HG03064 (cell line): Measurements from ENCODE around the gene CCNI.
"Not testable (repeated sequence)": the region's sequence is repeated elsewhere in the genome, so short reads cannot be mapped to it uniquely, and the experiment has no call there.

Experiments
- ATAC-seq: cut with Tn5 transposase; IDR thresholded peaks from one replicate; pipeline ENCODE4 v1.9.1; 2021; ENCODE audit warnings: low read depth; ENCODE audit not compliant: unreplicated experiment

The CCNI gene

DNA sequence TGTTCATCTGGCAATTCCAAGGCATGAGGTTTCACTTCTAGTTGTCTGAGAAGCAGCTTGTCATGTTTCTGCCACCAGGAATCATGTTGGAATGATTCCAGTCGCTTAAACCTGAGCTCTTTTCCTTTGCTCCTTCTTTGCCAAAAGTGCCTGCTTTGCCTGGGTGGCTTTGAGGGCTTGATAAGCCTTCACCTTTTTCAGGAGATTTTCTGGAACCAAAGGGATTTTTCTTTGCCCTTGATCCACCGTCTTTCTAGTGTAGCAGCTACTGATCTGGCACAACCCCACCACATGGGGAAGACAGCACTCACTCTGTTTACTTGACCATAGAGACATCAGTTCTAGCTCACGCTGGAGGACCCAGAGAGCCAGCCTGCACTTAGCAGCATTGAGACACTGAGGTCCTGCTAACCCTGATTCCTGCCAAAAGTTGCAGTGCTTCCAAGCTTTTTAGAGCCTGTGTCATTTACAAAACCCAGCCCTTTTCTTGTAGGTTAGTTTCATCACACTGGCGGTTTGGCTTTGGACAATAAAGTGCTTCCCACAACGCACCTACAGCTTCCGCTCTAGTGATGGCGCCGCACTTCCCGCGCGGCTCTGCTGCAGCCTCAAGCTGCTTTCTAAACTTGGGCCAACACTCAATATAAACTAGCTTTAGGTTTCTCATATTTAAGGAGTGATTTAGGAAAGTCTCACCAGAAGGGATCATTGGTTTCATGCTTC is 7.3 kb upstream of the CCNI start:
- ATAC-seq = no peak

DNA sequence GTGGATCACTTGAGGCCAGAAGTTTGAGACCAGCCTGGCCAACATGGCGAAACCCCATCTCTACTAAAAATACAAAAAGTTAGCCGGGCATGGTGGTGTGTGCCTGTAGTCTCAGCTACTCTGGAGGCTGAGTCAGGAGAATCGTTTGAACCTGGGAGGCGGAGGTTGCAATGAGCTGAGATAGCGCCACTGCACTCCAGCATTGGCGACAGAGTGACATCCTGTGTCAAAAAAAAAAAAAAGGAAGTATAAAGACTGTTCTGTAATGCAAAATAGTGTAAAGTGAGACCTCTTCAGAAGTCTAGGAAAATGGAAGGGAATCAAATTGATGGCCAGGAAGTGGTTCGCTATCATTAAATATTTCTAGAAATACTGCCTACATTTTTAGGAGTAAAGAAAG is 5.0 kb upstream of the CCNI start:
- not testable (repeated sequence) for ATAC-seq

DNA sequence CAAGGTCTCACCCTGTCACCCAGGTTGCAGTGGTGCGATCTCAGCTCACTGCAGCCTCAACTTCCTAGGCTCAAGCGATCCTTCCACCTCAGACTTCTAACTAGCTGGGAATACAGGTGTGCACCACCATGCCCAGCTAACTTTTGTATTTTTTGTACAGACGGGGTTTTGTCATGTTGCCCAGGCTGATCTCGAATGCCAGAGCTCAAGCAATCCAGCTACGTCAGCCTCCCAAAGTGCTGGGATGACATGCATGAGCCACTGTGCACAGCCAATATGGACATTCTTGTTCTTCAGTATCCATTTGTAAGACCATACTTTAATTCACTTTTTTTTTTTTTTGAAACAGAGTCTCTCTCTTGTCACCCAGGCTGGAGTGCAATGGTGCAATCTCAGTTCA is 3.5 kb upstream of the CCNI start:
- no peak for ATAC-seq

DNA sequence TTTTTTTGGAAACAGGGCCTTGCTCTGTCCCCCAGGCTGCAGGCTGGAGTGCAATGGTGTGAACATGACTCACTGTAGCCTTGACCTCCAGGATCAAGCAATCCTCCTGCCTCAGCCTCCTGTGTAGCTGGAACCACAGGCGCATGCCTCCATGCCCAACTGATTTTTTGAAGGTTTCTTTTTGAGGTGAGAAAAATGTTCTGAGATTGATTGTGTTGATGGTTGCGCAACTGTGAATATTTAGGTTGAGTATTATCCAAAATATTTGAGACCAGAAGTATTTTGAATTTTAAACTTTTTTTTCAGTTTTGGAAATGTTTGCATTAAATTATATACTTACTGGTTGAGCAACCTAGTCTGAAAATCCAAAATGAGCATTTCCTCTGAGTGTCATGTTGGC is 2.6 kb upstream of the CCNI start:
- ATAC-seq = no peak

DNA sequence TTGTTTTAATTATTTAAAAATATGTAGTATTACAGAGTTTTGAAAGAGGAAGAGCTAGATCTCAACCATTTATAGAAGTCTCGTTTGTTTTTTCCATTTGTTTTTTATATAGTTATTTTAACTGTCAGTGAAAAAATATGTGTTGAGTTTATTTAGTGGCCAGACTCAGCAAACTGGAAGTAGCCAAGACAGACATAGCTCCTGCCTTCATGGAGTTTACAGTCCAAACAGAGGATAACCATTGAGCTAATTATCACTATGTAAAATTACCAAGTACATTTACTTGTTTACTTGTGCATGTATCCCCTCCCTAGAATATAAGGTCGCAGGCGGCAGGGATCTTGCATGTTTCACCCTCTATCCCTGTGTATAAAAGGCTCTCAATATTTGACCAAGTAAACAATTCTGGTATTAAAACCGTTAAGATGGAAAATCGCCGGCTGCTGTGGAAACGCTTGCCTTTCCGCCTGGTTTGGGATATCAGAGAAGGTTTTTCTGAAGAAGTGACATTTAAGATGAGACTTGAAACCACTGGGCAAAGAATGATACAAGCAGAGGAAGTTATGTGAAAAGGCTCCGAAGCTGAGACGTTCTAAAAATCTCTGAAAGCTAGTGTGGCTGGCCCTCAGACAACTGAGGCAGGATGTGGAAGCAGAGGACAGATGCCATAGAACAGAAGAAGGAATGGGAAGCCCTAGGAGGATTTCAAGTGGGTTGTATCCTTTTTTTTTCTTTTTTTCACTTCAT is 1.3 kb upstream of the CCNI start:
- ATAC-seq = no peak

DNA sequence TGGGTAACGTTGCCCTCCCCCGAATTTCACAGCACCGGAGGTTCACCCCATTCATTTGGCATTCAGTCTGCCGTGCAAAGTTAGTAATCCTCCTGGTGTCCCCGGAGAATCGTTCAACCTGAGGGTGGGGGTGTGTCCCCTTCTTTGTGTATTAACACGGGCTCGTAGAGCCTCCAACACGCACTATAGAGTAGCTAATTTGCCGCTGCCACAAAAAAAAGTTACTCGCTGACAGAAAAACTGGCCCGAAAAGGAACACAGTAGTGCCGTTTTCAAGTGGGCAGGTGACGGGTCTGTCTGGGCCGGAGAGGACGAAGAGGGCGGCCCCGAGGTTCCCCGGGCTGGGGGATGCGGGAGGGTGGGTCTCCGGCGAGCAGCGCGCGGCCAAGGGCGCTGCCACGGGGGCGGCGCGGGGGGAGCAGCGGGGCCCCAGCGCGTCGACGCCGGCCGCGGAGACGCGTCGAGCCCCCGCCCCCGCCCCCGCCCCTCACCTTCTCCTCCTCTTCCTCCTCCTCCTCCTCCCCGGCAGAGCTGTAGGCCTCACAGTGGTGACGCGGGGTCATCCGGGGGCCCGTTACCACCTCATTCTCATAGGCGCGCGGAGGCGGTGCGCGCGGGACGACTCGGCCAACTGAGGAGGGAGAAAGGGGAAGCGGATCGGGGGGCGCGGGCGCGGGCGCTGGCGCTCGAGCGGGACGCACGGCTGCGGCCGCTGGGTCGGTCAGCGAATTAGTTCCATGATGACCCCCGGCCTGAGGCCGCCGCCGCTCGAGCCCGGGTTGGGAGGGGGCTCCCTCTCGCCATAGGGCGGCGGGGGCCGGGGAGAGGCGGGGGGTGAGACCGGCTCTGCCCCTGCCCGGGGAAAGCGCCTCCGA is 571 bp downstream of the CCNI start:
- peak; percentile 49 for ATAC-seq

DNA sequence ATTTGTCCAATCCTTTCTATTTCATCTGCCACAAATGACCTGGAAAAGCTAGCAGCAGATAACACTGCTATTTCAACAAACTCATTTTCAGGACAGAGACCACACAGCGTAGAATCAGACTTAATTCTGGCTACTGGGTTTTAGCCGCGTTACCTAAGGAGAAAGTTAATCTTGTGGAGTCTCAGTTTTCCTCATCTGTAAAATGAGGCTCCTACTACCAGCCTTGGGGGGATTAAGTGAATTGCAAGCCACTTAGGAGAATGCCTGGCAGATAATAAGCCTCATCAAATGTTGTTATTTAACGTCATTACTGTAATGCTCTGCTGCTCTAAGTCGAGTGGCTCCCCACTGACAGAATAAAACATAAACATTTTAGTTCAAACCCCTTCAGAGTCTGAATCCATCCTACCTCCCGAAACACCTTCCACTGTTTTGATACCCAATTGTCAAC is 1.4 kb downstream of the CCNI start:
- no peak for ATAC-seq

DNA sequence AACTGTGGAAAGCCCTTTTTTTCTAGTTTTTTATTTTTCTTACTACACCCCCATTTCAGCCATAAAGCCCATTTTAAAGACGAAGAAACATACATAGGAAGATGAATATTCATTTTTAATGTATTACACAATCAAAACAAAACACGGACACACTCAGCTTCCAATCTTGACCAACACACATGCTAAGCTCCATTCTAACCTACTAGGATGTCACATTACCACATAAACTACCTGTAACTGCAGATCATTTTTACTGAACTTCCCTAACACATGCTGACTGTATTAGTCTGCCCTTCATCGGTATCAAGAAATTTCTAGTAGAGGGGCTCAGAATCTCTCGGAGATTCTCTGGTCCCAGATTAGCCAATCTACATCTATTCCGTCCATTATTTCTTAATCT is 1.8 kb downstream of the CCNI start:
- ATAC-seq = no peak

DNA sequence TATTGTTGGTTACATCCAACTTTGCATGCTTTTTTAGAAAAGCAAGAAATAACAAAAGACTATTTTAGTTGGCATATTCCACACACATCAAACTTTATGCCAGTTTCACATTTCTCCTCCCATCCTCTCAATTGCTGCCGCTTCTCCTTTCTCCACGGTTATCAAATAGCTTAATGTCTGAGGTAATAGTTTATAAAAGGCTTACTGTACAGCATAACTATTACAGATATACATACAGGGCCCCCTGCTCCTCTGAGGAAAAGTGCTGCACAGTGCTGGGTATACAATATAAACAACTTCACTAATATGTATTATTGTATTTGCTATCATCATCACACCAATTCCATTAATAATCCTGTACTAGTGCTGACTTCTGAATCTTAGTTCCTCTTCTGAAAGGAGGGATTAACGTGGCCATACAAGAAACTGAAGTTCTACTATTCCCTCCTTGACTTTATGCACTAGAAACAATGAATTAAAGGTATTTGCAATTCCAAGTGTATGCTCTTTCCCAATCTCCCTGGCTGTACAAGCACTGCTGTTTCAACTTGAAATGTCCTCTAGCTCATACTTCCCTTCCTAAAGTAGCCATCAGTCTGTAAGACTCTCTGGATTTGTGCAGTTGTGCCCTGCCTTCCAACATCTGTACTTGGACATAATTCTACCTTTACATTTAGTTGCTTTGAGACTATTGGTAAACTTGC is 2.5 kb downstream of the CCNI start:
- no peak for ATAC-seq

DNA sequence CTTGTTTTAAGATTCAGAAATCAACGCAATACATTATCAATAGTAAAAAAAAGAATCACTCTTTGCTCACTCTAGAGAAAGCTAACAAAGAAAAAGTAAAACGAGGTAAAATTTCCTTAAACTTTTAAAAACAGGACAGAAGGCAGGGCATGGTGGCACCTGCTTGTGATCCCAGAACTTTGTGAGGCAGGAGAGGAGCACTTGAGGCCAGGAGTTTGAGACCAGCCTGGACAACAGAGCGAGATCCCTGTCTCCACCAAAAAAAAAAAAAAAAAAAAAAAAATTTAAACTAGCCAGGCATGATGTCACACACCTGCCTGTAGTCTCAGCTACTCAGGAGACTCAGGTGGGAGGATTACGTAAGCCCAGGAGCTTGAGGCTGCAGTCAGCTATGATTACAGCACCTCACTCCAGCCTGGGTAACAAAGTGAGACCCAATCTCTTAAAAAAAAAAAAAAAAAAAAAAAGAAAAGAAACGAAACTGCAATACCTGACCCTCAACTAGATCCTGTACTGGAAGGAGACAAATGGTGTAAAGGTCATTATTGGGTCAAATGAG is 3.5 kb downstream of the CCNI start:
- ATAC-seq = no peak

DNA sequence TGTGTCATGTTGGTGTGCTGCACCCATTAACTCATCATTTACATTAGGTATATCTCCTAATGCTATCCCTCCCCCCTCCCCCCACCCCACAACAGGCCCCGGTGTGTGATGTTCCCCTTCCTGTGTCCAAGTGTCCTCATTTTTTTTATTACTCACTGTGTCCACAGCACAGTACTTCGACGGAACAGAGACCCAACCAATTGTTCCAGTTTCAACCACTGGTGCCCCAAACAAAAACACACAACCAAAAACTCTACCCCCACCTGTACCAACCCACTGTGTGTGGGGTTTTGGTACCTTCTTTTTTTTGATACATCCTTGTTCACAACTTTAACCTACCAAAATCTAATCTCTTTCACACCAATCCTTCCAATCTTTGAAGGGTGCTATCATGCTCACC is 6.3 kb downstream of the CCNI start:
- ATAC-seq = not testable (repeated sequence)

DNA sequence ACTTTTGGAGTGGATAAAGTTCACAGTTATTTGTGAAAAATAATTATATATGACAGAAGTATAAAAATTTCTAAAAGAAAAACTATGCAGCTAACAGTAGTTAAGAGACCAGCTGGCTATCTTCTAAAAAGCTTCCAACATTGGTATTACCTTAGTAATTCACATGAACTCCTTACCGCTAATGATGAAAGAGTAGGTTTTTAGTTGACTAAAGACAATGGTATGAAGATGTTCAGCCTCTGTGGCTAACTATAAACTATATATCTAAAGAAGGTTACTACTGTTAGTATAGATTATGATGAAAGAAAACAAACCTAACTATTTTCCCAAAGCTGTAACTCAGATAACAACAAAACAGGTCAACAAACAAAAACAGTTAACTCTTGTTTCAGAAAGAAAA is 10.4 kb downstream of the CCNI start:
- no peak for ATAC-seq

DNA sequence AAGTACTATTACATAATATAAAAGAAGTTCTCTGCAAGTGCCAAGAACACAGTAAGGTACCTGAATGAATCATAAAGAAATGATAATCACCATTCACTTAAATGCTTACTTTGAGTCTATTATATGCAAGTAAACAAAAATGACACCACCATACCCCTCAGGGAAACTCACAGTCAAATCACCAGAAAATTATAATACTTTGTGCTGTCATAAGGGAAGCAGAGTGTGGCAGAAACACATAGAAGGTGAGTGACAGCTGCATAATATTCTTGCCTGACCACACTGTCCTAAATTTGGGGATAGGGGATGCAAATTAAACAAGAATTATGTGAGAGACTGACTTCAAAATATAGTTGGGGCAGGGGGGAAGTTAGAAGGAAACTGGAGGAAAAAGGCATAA is 12.9 kb downstream of the CCNI start:
- no peak for ATAC-seq

DNA sequence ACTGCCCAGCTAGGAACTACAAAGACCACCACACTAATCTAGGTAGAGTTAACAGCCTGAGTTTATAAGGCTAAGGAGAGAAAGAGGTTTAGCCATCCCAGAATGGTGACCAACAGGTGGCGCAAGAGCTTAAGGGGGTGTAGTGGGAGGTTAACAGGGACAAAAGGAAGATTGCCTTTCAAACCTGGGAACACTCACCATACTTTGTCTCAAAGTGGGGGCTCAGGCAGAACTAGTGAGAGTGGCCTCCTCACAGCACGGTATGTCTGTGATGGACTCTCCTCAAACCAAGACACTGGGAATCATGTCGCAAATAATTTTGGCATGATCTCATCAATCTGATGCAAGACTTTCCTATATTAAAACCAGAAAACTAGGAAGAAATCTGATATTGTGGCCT is 23.4 kb downstream of the CCNI start:
- ATAC-seq = no peak

DNA sequence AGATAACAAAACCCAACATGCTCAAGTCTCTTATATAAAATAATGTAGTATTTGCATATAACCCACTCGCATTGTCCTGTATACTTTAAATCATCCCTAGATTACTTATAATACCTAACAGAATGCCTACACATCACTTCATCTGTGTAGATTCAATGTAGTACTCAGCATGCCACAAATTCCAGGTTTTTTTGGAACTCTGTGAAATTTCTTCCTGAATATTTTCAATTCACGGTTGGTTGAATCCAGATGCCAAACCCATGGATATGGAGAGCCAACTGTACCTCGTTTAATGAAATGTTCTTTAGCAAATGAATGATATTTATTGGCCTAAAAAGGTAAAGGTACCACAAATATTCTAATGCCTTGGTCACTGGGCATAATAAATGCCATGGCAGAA is 24.8 kb downstream of the CCNI start:
- no peak for ATAC-seq

DNA sequence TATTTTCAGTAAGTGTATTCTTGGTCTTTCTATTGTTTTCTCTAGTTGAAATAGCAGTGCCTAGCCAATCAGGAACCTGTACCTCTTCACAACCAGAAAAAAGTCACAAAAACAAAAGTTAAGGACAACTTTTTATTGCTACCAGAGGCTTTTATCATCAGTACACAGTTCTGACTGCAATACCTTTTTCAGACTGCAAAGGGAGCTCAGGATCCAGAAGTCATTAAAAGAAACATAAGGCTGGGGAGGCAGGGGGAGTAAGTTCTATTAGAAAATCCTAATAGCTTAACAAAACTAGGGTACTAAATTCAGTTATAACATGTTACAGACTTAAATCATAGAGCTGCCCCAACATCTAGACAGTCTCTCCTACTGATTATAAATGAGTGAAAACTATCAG is 28.8 kb downstream of the CCNI start:
- ATAC-seq = no peak

DNA sequence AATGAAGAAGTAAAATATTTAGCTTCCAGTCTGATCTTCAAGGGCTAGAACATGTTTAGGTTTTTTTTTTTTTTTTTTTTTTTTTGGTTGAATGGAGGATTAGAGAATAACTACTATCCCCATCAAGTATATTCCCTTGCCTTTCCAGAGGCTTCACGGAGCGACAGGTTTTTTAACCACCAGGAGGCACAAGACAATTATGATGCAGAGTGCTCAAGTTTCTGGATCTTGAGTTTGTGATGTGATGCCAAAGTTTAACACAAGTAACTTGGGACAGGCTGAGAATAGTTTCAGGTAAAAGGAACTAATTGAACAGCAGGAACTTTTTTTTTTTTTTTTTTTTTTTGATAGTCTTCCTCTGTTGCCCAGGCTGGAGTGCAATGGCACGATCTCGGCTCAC is 30.3 kb downstream of the CCNI start:
- ATAC-seq = no peak

DNA sequence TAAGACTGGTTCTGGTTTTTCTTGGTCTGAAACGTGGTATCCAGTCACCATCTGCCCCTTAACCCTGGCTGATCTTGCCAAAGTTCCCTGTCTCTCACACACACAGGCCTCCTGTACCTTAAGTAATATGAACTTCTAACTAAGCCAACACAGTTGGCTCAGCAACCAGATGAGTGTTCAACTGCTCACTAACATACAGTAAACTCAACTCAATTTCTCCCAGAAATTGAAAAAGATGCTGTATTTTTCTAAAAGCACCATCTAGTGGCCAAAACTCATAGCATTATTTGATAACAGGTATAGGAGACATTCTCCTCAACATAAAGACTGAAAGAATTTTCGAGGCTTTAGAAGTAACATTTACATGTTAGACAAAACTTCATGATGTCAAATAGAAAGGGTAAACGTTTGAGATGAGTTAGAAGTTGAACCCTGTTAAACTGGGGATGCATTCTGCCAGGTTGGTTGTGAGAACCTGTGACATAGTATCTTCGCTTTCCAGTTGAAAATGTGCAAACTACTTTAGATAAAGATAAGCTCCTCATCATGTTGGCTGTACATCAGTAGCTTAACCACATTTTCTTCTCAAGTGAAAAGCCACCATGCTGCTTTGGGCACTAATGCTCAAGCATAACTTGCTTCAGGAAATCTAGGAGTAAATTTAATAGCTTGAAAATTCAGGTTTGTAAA is 31.2 kb downstream of the CCNI start:
- no peak for ATAC-seq

DNA sequence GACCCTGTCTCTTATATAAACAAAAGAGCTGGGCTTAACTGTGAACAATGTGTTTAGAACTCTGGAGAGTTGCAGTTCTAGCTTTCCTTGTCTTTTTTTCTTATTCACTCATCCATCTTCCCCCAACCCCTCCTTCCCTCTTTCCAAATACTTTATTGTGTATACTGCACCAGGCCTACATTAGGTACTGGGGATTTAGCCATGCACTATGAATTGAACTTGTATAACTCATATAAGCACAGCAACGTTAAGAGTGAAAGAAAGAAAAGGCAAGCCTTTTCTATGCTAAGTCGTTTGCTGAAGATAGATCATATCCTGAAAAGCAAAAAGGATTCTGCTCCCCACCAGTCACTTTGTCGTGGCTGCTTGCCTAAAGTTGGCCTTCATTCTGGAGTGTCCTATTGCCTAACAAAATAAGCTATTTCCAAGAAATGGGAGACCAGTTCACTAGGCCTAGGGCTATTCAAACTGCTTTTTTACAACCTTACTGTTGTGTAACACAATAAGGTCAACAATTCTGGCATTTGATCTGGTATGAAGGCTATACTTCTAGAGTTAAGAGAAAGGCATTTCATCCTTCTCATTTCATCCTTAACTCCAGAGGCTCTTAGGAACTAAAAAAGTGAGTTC is 32.2 kb downstream of the CCNI start:
- no peak for ATAC-seq
